Ishikawa (cell line): Measurements from ENCODE around the gene TET3.

Experiments
- CEBPB ChIP-seq: IDR thresholded peaks from 2 replicates; pipeline ENCODE4 v1.6.1; 2012
- CREB1 ChIP-seq: IDR thresholded peaks from 2 replicates; pipeline ENCODE4 v1.6.1; 2012; ENCODE audit warnings: low read depth
- EGR1 ChIP-seq: IDR thresholded peaks from 2 replicates; pipeline ENCODE4 v1.6.1; 2012
- EP300 ChIP-seq: IDR thresholded peaks from 2 replicates; pipeline ENCODE4 v1.6.1; 2012; ENCODE audit warnings: borderline replicate concordance
- FOXM1 ChIP-seq: IDR thresholded peaks from 2 replicates; pipeline ENCODE4 v1.6.1; 2012; ENCODE audit warnings: low read depth, borderline replicate concordance
- MAX ChIP-seq: IDR thresholded peaks from 2 replicates; pipeline ENCODE4 v1.6.1; 2012
- NFIC ChIP-seq: IDR thresholded peaks from 2 replicates; pipeline ENCODE4 v1.6.1; 2012
- RAD21 ChIP-seq: IDR thresholded peaks from 2 replicates; pipeline ENCODE4 v1.6.1; 2012; ENCODE audit warnings: low read depth
- TAF1 ChIP-seq: IDR thresholded peaks from 2 replicates; pipeline ENCODE4 v1.6.1; 2012; ENCODE audit warnings: low read depth, mild to moderate bottlenecking
- TCF12 ChIP-seq: IDR thresholded peaks from 2 replicates; pipeline ENCODE4 v1.6.1; 2012; ENCODE audit warnings: low read depth
- TEAD4 ChIP-seq: IDR thresholded peaks from 2 replicates; pipeline ENCODE4 v1.6.1; 2012
- USF1 ChIP-seq: IDR thresholded peaks from 2 replicates; pipeline ENCODE4 v1.6.1; 2012
- YY1 ChIP-seq: IDR thresholded peaks from 2 replicates; pipeline ENCODE4 v1.6.1; 2012; ENCODE audit warnings: low read depth
- ZBTB7A ChIP-seq: IDR thresholded peaks from 2 replicates; pipeline ENCODE4 v1.6.1; 2012; ENCODE audit warnings: low read depth
- TF ChIP-seq, protein P1 (sequence below): IDR thresholded peaks from 2 replicates; pipeline ENCODE4 v1.6.1; 2012; ENCODE audit warnings: low read depth, mild to moderate bottlenecking

TET3 gene

DNA sequence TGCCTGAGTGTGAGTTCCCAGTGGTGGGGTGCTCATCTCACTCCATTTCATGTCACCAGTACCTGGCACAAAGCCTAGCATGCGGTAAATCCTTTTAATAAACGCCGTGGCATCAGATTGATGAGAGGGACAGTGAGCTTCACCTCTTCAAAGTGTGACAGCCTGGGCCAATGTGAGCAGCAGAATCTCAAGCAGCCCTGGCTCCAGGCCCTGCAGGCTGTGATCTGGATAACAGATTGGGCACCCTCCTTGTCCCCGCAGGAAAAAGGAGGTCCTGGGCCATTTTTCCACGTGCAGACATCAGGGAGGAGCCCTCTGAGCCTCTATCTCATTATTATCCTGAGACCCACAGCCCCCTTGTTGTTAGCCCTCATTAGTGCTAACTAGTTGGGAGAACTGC lies 34.8 kb downstream of the TET3 start:
- TF ChIP-seq CREB1 (no peak), ZBTB7A (no peak), EP300 (no peak)
- TF ChIP-seq, protein P1, sequence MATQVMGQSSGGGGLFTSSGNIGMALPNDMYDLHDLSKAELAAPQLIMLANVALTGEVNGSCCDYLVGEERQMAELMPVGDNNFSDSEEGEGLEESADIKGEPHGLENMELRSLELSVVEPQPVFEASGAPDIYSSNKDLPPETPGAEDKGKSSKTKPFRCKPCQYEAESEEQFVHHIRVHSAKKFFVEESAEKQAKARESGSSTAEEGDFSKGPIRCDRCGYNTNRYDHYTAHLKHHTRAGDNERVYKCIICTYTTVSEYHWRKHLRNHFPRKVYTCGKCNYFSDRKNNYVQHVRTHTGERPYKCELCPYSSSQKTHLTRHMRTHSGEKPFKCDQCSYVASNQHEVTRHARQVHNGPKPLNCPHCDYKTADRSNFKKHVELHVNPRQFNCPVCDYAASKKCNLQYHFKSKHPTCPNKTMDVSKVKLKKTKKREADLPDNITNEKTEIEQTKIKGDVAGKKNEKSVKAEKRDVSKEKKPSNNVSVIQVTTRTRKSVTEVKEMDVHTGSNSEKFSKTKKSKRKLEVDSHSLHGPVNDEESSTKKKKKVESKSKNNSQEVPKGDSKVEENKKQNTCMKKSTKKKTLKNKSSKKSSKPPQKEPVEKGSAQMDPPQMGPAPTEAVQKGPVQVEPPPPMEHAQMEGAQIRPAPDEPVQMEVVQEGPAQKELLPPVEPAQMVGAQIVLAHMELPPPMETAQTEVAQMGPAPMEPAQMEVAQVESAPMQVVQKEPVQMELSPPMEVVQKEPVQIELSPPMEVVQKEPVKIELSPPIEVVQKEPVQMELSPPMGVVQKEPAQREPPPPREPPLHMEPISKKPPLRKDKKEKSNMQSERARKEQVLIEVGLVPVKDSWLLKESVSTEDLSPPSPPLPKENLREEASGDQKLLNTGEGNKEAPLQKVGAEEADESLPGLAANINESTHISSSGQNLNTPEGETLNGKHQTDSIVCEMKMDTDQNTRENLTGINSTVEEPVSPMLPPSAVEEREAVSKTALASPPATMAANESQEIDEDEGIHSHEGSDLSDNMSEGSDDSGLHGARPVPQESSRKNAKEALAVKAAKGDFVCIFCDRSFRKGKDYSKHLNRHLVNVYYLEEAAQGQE = no peak

DNA sequence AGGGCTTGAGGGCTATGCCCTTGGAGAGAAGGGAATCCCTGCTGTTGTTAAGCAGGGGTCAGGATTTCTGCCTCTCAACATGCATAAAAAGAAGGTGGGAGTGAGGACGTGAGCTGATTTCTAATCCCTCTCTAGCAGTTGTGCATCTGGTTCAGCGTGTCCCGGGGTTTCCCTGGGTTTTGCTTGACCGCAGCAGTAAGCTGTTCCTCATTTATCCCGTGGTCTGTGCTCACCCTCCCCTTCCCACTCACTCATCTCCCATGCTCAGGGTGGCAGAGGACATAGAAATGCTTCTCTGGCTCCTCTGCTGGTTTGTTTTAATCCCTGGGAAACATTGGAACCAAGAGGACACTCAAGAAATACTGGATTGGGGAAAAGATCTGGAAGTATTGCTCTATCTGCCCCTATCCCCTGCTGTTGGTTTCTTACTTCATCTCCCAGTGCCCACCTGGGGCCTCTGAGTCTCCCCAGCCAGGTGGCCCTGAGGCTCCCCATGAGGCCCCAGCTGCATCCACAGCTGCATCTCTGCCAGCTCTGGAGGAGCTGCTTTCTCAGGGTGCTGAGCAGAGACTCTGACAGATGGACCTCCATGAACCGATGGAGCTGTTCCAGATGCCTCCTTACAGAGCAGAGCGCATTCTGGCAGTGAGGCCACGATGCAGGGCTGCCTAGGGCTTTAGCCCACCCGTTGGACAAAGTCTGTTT lies 36.1 kb downstream of the TET3 start:
- TF ChIP-seq TEAD4 = no peak

GRCh38 chr2:74021407-74021755 lies 36.7 kb downstream of the TET3 start:
- TF ChIP-seq EP300 (no peak), USF1 (no peak), CREB1 (no peak), EGR1 (no peak), TCF12 (no peak), TAF1 (no peak), CEBPB (no peak), MAX (no peak)
- TF ChIP-seq, protein P1 = no peak

GRCh38 chr2:74024216-74024615 lies 39.5 kb downstream of the TET3 start:
- no peak for TF ChIP-seq FOXM1
- TF ChIP-seq EGR1 = no peak
- TF ChIP-seq EP300 = no peak
- no peak for TF ChIP-seq CREB1
- TF ChIP-seq TAF1 = no peak
- no peak for TF ChIP-seq CEBPB
- TF ChIP-seq MAX = no peak
- TF ChIP-seq TCF12 = no peak
- TF ChIP-seq USF1 = no peak
- TF ChIP-seq, protein P1 = no peak

DNA sequence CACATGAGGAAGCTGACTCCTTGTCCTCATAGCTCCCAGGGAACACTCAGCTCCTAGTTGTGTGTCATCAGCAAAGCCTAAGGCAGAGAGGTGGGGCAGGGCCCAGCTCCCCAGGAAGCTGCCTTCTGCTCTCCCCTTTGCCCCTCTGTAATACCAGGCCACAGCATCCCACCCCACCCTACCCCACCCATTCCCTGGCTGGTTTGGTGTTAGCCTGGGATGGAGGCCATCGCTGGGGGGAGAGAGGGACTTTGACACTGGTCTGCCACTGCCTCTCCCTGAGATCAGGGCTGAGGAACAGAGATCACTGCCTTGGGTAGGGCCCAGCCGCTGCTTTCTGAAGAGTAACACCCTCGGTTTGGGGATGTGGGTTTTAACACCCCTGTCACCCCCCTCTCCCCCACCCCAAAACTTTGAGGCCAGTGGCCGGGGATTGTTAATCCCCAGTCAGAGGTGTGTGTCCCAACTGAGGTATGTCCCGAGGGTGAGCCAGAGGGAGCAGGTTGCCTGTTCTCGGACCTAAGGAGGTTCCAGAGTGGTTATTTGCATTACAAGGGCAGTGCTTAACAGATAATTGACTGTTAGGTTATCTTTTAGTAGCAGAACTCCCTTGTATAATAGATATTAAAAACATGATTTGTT lies 41.4 kb downstream of the TET3 start:
- TF ChIP-seq EGR1 (no peak), TCF12 (no peak), NFIC (no peak), EP300 (no peak), MAX (no peak), CEBPB (no peak), CREB1 (no peak), RAD21 (no peak), TAF1 (no peak), YY1 (no peak)
- TF ChIP-seq, protein P1 = no peak
